Measurements from ENCODE around the gene PCYT1B.

GRCh38 chrX:24694825-24695224, 47.7 kb upstream of the PCYT1B start:
- TF ChIP-seq, protein P1, sequence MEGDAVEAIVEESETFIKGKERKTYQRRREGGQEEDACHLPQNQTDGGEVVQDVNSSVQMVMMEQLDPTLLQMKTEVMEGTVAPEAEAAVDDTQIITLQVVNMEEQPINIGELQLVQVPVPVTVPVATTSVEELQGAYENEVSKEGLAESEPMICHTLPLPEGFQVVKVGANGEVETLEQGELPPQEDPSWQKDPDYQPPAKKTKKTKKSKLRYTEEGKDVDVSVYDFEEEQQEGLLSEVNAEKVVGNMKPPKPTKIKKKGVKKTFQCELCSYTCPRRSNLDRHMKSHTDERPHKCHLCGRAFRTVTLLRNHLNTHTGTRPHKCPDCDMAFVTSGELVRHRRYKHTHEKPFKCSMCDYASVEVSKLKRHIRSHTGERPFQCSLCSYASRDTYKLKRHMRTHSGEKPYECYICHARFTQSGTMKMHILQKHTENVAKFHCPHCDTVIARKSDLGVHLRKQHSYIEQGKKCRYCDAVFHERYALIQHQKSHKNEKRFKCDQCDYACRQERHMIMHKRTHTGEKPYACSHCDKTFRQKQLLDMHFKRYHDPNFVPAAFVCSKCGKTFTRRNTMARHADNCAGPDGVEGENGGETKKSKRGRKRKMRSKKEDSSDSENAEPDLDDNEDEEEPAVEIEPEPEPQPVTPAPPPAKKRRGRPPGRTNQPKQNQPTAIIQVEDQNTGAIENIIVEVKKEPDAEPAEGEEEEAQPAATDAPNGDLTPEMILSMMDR (IDR thresholded peaks at IDR 0.05) = no peak
- TF ChIP-seq EZH2 (IDR thresholded peaks at IDR 0.05) (no peak), EZH2phosphoT487 (IDR thresholded peaks at IDR 0.05) (no peak)
